HepG2 (cell line): ENCODE data around the gene TANC1. TPM values are rescaled to one million over a fixed set of nuclear protein-coding genes. Genes with fewer than 3 reads are reported as not detected.

Source experiments
- ADNP ChIP-seq: sonication (generic); formaldehyde crosslinking; IDR thresholded peaks from 2 replicates; pipeline ENCODE4 v1.4.0; 2020; ENCODE audit warnings: missing genetic modification reagents
- FIP1L1 ChIP-seq: fragments of 200-400 bp; formaldehyde crosslinking; IDR thresholded peaks from 2 replicates; pipeline ENCODE4 v1.6.1; 2018; ENCODE audit warnings: low read depth, mild to moderate bottlenecking, low read length, moderate library complexity, borderline replicate concordance; ENCODE audit not compliant: insufficient read depth
- GABPA ChIP-seq, 2 experiments: IDR thresholded peaks; 2 replicates each; pipeline ENCODE4 v1.6.1; 2011 to 2016; ENCODE audit warnings: low read depth in 2 of 2, low read length in 1 of 2, missing biosample characterization in 1 of 2, missing genetic modification characterization in 1 of 2
- MATR3 ChIP-seq: sonication (generic); formaldehyde crosslinking; IDR thresholded peaks from 2 replicates; pipeline ENCODE4 v1.4.0; 2020; ENCODE audit warnings: missing genetic modification reagents
- MXD4 ChIP-seq: IDR thresholded peaks from 2 replicates; pipeline ENCODE4 v1.6.1; 2016; ENCODE audit warnings: mild to moderate bottlenecking, missing biosample characterization, missing genetic modification reagents
- PITX1 ChIP-seq: sonication (generic); formaldehyde crosslinking; IDR thresholded peaks from 2 replicates; pipeline ENCODE4 v1.5.1; 2020; ENCODE audit warnings: mild to moderate bottlenecking, missing genetic modification reagents
- RFXAP ChIP-seq: sonication (generic); formaldehyde crosslinking; IDR thresholded peaks from 2 replicates; pipeline ENCODE4 v1.4.0; 2020; ENCODE audit warnings: missing genetic modification reagents, borderline replicate concordance
- SOX5 ChIP-seq: IDR thresholded peaks from 2 replicates; pipeline ENCODE4 v1.6.1; 2016; ENCODE audit warnings: borderline replicate concordance
- ZNF225 ChIP-seq: sonication (generic); formaldehyde crosslinking; IDR thresholded peaks from 2 replicates; pipeline ENCODE4 v1.4.0; 2020; ENCODE audit warnings: mild to moderate bottlenecking, missing genetic modification reagents
- ZNF441 ChIP-seq: sonication (generic); formaldehyde crosslinking; IDR thresholded peaks from 2 replicates; pipeline ENCODE4 v1.7.0; 2021; ENCODE audit warnings: missing genetic modification reagents, borderline replicate concordance
- ZNF558 ChIP-seq: sonication (generic); formaldehyde crosslinking; IDR thresholded peaks from 2 replicates; pipeline ENCODE4 v1.9.0; 2022; ENCODE audit warnings: mild to moderate bottlenecking, missing genetic modification reagents, borderline replicate concordance
- ZNF607 ChIP-seq: sonication (generic); formaldehyde crosslinking; IDR thresholded peaks from 2 replicates; pipeline ENCODE4 v1.5.1; 2020; ENCODE audit warnings: missing genetic modification reagents, mild to moderate bottlenecking, borderline replicate concordance
- ZNF616 ChIP-seq: sonication (generic); formaldehyde crosslinking; IDR thresholded peaks from 2 replicates; pipeline ENCODE4 v1.5.0; 2020; ENCODE audit warnings: low read depth, mild to moderate bottlenecking, missing genetic modification reagents
- polyA plus RNA-seq, 8 experiments: library from polyadenylated mRNA; depleted of rRNA in 3 of 8; stranded (reverse) in 7 of 8; unstranded in 1 of 8; fragments of >200 nt; fragmentation: Illumina TruSeq in 4 of 8; extraction: Trizol in 4 of 8; gene quantifications; 2 replicates each; pipeline versions ENCODE4 v1.2.1 to v1.2.3, GENCODE V29; 2011 to 2016; ENCODE audit warnings: low read depth in 4 of 8, missing spikeins in 1 of 8, mixed read lengths in 1 of 8; ENCODE audit not compliant: insufficient read depth in 1 of 8
- total RNA-seq, 5 experiments: library from RNA; depleted of rRNA; stranded (reverse); fragments of >200 nt; fragmentation: Illumina TruSeq; extraction: Trizol; gene quantifications; 2 replicates each; pipeline ENCODE4 v1.2.3, GENCODE V29; 2016; ENCODE audit warnings: low read depth in 1 of 5
- TF ChIP-seq, protein P1 (sequence below): sonication (generic); formaldehyde crosslinking; IDR thresholded peaks from 2 replicates; pipeline ENCODE4 v1.8.0; 2022; ENCODE audit warnings: mild to moderate bottlenecking, missing genetic modification reagents, borderline replicate concordance
- TF ChIP-seq, protein P2 (sequence below): sonication (generic); formaldehyde crosslinking; IDR thresholded peaks from 2 replicates; pipeline ENCODE4 v1.9.0; 2021; ENCODE audit warnings: missing genetic modification reagents, borderline replicate concordance
- TF ChIP-seq, protein P3 (sequence below): sonication (generic); formaldehyde crosslinking; conservative IDR thresholded peaks from 2 replicates; pipeline ENCODE4 v1.8.0; 2022; ENCODE audit warnings: low read depth, missing genetic modification reagents
- TF ChIP-seq, protein P4 (sequence below), 2 experiments: IDR thresholded peaks; 2 replicates each; pipeline ENCODE4 v1.6.1; 2011 to 2012; ENCODE audit warnings: low read length in 2 of 2, borderline replicate concordance in 1 of 2, low read depth in 1 of 2, mild to moderate bottlenecking in 1 of 2, moderate library complexity in 1 of 2
- TF ChIP-seq, protein P5 (sequence below): IDR thresholded peaks from 2 replicates; pipeline ENCODE4 v1.6.1; 2018; ENCODE audit warnings: missing genetic modification reagents, mild to moderate bottlenecking, missing compliant biosample characterization

The TANC1 gene
- total and polyA plus RNA-seq, 2 of the 13 experiments (the other 11 are each of a cell fraction or from before 2014, with no cell fraction given), result 2.3 to 5.6 TPM

GRCh38 chr2:159211447-159212396 is 243.3 kb downstream of the TANC1 start (continued):
- TF ChIP-seq, protein P1, sequence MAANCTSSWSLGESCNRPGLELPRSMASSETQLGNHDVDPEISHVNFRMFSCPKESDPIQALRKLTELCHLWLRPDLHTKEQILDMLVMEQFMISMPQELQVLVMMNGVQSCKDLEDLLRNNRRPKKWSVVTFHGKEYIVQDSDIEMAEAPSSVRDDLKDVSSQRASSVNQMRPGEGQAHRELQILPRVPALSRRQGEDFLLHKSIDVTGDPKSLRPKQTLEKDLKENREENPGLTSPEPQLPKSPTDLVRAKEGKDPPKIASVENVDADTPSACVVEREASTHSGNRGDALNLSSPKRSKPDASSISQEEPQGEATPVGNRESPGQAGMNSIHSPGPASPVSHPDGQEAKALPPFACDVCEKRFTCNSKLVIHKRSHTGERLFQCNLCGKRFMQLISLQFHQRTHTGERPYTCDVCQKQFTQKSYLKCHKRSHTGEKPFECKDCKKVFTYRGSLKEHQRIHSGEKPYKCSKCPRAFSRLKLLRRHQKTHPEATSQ, result no peak; the same call in 1 of the 2 replicates
- no peak for TF ChIP-seq GABPA (IDR thresholded peaks at IDR 0.05; ENCODE audit: low read depth, low read length)
- no peak for TF ChIP-seq GABPA (CRISPR knock-in tag; IDR thresholded peaks at IDR 0.05; ENCODE audit: low read depth)
- no peak for TF ChIP-seq ADNP (CRISPR knock-in tag)
- TF ChIP-seq FIP1L1, result no peak
- no peak for TF ChIP-seq ZNF225 (CRISPR knock-in tag)
- no peak for TF ChIP-seq RFXAP (CRISPR knock-in tag)
- TF ChIP-seq, protein P2, sequence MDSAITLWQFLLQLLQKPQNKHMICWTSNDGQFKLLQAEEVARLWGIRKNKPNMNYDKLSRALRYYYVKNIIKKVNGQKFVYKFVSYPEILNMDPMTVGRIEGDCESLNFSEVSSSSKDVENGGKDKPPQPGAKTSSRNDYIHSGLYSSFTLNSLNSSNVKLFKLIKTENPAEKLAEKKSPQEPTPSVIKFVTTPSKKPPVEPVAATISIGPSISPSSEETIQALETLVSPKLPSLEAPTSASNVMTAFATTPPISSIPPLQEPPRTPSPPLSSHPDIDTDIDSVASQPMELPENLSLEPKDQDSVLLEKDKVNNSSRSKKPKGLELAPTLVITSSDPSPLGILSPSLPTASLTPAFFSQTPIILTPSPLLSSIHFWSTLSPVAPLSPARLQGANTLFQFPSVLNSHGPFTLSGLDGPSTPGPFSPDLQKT (CRISPR knock-in tag), result no peak
- no peak for TF ChIP-seq PITX1
- TF ChIP-seq, protein P3, sequence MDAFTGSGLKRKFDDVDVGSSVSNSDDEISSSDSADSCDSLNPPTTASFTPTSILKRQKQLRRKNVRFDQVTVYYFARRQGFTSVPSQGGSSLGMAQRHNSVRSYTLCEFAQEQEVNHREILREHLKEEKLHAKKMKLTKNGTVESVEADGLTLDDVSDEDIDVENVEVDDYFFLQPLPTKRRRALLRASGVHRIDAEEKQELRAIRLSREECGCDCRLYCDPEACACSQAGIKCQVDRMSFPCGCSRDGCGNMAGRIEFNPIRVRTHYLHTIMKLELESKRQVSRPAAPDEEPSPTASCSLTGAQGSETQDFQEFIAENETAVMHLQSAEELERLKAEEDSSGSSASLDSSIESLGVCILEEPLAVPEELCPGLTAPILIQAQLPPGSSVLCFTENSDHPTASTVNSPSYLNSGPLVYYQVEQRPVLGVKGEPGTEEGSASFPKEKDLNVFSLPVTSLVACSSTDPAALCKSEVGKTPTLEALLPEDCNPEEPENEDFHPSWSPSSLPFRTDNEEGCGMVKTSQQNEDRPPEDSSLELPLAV (CRISPR knock-in tag), result no peak
- TF ChIP-seq ZNF616 (CRISPR knock-in tag), result no peak
- no peak for TF ChIP-seq MXD4 (CRISPR knock-in tag)
- TF ChIP-seq ZNF441, result no peak
- TF ChIP-seq, protein P4, sequence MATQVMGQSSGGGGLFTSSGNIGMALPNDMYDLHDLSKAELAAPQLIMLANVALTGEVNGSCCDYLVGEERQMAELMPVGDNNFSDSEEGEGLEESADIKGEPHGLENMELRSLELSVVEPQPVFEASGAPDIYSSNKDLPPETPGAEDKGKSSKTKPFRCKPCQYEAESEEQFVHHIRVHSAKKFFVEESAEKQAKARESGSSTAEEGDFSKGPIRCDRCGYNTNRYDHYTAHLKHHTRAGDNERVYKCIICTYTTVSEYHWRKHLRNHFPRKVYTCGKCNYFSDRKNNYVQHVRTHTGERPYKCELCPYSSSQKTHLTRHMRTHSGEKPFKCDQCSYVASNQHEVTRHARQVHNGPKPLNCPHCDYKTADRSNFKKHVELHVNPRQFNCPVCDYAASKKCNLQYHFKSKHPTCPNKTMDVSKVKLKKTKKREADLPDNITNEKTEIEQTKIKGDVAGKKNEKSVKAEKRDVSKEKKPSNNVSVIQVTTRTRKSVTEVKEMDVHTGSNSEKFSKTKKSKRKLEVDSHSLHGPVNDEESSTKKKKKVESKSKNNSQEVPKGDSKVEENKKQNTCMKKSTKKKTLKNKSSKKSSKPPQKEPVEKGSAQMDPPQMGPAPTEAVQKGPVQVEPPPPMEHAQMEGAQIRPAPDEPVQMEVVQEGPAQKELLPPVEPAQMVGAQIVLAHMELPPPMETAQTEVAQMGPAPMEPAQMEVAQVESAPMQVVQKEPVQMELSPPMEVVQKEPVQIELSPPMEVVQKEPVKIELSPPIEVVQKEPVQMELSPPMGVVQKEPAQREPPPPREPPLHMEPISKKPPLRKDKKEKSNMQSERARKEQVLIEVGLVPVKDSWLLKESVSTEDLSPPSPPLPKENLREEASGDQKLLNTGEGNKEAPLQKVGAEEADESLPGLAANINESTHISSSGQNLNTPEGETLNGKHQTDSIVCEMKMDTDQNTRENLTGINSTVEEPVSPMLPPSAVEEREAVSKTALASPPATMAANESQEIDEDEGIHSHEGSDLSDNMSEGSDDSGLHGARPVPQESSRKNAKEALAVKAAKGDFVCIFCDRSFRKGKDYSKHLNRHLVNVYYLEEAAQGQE (IDR thresholded peaks at IDR 0.05; ENCODE audit: borderline replicate concordance in 1 of 2, low read depth in 1 of 2, low read length in 2 of 2), result no peak
- TF ChIP-seq MATR3 (CRISPR knock-in tag), result no peak
- no peak for TF ChIP-seq ZNF558
- TF ChIP-seq SOX5, result no peak
- no peak for TF ChIP-seq ZNF607 (CRISPR knock-in tag)
- TF ChIP-seq, protein P5, sequence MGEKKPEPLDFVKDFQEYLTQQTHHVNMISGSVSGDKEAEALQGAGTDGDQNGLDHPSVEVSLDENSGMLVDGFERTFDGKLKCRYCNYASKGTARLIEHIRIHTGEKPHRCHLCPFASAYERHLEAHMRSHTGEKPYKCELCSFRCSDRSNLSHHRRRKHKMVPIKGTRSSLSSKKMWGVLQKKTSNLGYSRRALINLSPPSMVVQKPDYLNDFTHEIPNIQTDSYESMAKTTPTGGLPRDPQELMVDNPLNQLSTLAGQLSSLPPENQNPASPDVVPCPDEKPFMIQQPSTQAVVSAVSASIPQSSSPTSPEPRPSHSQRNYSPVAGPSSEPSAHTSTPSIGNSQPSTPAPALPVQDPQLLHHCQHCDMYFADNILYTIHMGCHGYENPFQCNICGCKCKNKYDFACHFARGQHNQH (CRISPR knock-in tag), result 0 out of 2 replicates have a peak, but pooled peaks have one; percentile 6
